ENCODE measurements around the gene FN1. TPM values are rescaled to one million over a fixed set of nuclear protein-coding genes. Genes with fewer than 3 reads are reported as not detected.

FN1 gene
- total RNA-seq, 4 donors from 2014 or later = 89.1 to 312 (median 156) TPM

DNA sequence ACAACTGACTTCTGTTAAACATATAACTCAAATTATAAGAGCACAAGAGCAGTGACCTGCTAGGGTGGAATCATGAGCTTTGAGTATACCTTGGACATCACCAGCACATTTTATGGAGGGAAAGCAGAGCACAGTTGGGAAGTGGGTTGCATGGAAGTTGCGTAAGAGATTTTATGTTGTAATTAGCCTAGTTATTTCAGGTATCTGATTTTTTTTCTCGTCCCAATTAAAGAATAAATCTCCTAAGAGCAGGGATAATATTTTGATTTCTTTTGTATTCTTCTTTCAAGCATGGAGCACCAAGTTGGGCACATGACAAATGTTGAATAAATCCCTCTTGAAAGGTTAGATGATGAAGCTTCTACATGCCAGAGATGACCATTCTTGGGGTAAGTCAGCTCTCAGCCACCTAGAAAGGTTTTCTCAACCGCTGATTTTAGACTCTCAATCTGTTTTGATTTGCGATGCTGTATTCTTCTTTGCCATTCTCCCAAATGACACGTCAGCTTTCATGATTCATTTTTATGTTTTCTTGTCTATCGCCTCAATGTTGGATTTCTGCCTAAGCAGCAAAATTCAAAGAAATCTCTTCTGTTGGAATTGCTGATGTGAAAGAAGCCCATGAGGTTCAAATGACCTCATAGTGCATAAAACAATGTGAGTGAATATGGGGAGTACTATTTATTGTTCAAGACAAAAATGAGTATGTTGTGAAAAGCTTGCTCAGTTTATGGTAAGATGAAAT is 15.3 kb upstream of the FN1 start:
- Histone ChIP-seq H3K9me3 (no peaks in the 10 kb centered on the region), H3K4me1 (no peaks in the 10 kb centered on the region), H3K27ac (no peak overlapping the region), H3K36me3 (no peaks in the 10 kb centered on the region), H3K27me3 (no peaks in the 10 kb centered on the region), H3K4me3 (replicated peaks in 1 of 3) (no peak overlapping the region)
- intact Hi-C loops (cut with DNase I) = loop anchor here (5.0 to 10.0 kb wide), 2 partner anchors 384 to 466 kb away; no protein-coding TSS in a partner anchor
- WGBS, 2 donors = 90 to 91% methylated on average over 6 of the region's 6 CpGs
- DNase-seq = no peak
- TF ChIP-seq POLR2A (IDR thresholded peaks at IDR 0.05) = no peak
- TF ChIP-seq, protein P1, sequence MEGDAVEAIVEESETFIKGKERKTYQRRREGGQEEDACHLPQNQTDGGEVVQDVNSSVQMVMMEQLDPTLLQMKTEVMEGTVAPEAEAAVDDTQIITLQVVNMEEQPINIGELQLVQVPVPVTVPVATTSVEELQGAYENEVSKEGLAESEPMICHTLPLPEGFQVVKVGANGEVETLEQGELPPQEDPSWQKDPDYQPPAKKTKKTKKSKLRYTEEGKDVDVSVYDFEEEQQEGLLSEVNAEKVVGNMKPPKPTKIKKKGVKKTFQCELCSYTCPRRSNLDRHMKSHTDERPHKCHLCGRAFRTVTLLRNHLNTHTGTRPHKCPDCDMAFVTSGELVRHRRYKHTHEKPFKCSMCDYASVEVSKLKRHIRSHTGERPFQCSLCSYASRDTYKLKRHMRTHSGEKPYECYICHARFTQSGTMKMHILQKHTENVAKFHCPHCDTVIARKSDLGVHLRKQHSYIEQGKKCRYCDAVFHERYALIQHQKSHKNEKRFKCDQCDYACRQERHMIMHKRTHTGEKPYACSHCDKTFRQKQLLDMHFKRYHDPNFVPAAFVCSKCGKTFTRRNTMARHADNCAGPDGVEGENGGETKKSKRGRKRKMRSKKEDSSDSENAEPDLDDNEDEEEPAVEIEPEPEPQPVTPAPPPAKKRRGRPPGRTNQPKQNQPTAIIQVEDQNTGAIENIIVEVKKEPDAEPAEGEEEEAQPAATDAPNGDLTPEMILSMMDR (IDR thresholded peaks at IDR 0.05) = no peak

DNA sequence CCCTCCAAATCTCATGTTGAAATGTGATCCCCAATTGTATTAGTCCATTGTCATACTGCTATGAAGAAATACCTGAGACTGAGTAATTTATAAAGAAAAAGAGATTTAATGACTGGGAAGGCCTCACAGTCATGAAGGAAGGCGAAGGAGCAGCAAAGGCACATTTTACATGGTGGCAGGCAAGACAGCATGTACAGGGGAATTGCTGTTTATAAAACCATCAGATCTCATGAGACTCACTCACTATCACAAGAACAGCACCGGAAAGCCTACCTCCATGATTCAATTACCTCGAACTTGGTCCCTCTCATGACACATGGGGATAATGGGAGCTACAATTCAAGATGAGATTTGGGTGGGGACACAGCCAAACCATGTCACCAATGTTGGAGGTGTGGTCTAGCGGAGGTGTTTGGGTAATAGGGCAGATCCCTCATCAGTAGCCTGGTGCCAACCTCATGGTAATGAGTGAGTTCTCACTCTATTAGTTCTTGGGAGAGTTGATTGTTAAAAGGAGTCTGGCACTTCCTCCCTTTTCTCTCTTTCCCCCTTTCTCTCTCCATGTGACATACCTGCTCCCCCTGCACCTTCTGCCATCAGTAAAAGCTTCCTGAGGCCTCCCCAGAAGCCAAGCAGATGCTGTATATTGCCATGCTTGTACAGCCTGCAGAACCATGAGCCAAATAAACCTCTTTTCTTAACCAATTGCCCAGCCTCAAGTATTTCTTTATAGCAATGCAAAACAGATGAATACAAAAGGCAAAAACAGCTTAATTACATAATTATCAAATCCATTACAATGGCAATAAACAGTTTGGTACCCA is 14.5 kb upstream of the FN1 start:
- no peaks in the 10 kb centered on the region for H3K27me3 ChIP-seq
- DNase-seq = no peak
- no peak overlapping the region for H3K4me3 ChIP-seq (replicated peaks in 1 of 3)
- WGBS, 2 donors = 92 to 95% methylated on average over 4 of the region's 4 CpGs
- intact Hi-C loops (cut with DNase I) = loop anchor here (5.0 to 10.0 kb wide), 2 partner anchors 384 to 467 kb away; no protein-coding TSS in a partner anchor
- H3K27ac ChIP-seq = no peak overlapping the region
- H3K36me3 ChIP-seq = no peaks in the 10 kb centered on the region
- no peaks in the 10 kb centered on the region for H3K9me3 ChIP-seq
- no peaks in the 10 kb centered on the region for H3K4me1 ChIP-seq
- TF ChIP-seq, protein P1 (IDR thresholded peaks at IDR 0.05) = no peak
- TF ChIP-seq POLR2A (IDR thresholded peaks at IDR 0.05) = no peak

DNA sequence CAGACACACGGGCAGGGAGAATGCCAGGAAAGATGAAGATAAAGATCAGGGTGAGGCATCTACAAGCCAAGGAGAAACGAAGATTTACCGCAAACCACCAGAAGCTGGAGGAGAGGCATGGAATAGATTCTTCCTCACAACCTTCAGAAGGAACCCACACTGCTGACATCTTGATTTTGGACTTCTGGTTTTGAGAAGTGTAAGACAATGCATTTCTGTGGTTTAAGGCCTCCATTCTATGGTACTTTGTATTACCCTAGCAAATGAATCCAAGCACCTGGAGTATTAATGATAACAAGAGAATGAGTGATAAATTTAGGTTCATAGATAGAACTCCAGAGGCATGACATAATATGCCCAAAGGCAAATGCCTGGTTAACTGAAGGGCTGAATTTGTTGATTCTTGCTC is 11.8 kb upstream of the FN1 start:
- H3K27me3 ChIP-seq = no peaks in the 10 kb centered on the region
- intact Hi-C loops (cut with DNase I) = no loop called here
- H3K4me3 ChIP-seq (replicated peaks in 1 of 3) = no peak overlapping the region
- 83 to 88% methylated on average over 3 of the region's 3 CpGs for WGBS, 2 donors
- H3K27ac ChIP-seq = no peak overlapping the region
- H3K4me1 ChIP-seq = no peaks in the 10 kb centered on the region
- no peaks in the 10 kb centered on the region for H3K9me3 ChIP-seq
- no peak for DNase-seq
- H3K36me3 ChIP-seq = no peaks in the 10 kb centered on the region
- TF ChIP-seq POLR2A (IDR thresholded peaks at IDR 0.05) = no peak
- TF ChIP-seq, protein P1 (IDR thresholded peaks at IDR 0.05) = no peak

DNA sequence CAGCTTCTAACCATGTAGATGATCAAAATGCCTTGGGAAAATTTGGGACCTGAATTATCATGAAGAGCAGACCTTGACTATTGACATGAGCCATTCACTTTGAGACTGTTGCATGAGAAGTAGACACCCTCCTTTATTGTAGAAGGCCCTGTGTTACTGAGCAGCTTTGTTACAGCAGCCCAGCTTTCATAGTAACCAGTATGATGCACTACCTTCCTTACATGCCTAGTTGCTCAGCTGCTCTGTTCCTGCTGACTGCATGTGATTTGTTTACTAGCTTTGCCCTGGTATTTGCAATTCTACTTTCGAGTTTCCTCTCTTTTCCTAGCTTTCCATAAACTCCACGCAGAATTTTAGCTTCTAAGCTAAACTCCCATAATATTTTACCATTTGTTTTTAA is 11.2 kb upstream of the FN1 start:
- Histone ChIP-seq H3K27ac (no peak overlapping the region), H3K36me3 (no peaks in the 10 kb centered on the region), H3K9me3 (no peaks in the 10 kb centered on the region), H3K4me1 (no peaks in the 10 kb centered on the region), H3K27me3 (no peaks in the 10 kb centered on the region), H3K4me3 (replicated peaks in 1 of 3) (no peak overlapping the region)
- intact Hi-C loops (cut with DNase I) = no loop called here
- DNase-seq = no peak
- 75 to 82% methylated on average over 2 of the region's 2 CpGs for WGBS, 2 donors
- no peak for TF ChIP-seq POLR2A (IDR thresholded peaks at IDR 0.05)
- TF ChIP-seq, protein P1 (IDR thresholded peaks at IDR 0.05) = no peak

DNA sequence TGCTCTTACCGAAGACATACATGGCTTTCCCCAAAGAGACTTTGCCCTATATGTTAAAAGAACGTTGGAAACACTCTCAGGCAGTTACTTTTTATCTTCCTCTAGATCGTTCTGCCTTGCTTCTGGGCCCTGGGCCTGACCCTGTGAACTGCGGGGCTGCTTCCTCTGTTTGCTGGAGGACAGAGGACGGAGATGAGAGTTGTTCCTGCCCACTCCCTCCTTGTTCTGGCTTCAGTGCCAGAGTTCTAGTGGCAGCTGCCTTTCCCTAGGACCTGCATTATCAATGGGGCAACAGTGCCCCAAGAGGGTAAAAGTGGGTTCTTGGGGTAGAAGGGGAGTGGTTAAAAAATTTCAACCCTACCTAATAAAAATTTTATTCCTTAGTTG is 6.5 kb upstream of the FN1 start:
- H3K4me3 ChIP-seq (replicated peaks in 1 of 3) = no peak overlapping the region
- 47 to 60% methylated on average over 5 of the region's 5 CpGs for WGBS, 2 donors
- TF ChIP-seq, protein P1 (IDR thresholded peaks at IDR 0.05) = no peak
- no peak for TF ChIP-seq POLR2A (IDR thresholded peaks at IDR 0.05)

More for the DNA sequence above, 6.5 kb upstream of the FN1 start:
- H3K36me3 ChIP-seq = no peaks in the 10 kb centered on the region
- intact Hi-C loops (cut with DNase I) = no loop called here
- H3K9me3 ChIP-seq = no peaks in the 10 kb centered on the region
- no peaks in the 10 kb centered on the region for H3K4me1 ChIP-seq
- no peak overlapping the region for H3K27ac ChIP-seq
- H3K27me3 ChIP-seq = no peaks in the 10 kb centered on the region
- DNase-seq = no peak

Measured in thyroid gland (tissue), 4 donors.